Activated effector memory CD4-positive, alpha-beta T cell treated with Interleukin-2 at 50 U/mL for 16 hours (primary cell): ENCODE measurements around the gene BNC2.

ENCODE experiments used
- DNase-seq: peaks from one replicate; pipeline ENCODE4 v3.0.0-alpha.2; 2020

The BNC2 gene

DNA sequence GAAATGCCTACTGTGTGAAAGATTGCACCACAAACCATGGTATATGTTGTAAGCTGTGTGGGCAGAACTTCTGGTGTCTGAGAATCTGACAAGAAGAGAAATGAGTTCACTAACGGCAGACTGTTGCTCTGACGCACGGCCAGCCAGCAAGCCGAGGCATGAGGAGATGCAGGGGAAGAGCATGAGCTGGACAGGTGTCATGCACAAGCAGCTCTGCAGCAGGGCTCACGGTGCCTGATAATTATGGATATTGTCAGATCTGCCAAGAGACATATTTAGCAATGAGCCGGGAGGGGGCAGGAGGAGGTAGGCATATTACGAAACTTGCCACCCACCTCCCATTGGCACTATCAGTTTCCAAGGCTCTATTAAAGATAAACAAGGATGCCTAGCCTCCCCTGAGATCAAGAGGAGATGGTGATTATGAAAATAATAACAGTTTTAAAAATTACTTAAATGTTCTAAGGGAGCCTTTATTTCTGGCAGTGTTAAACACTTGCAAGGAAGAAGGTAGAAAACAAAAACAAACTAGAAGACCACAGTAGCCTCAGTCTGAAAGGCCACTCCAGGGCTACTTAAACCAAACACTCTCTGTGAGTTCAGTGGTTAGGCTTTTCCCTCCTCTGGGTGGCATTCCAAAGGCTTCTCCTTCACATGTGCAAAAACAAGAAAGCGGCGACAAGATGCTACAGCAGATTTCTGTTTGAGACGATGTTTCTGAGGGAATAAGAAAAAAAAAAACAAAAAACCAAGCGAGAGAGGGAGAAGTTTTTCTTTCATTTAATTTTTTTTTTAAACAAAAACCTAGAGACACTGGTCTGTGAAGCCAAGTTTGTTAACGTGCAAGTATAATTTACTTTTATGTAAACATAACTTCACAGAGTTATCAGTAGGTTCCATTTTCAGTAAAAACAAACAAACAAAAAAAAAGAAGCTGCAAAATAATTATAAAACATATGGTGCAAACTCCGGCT is 339.5 kb downstream of the BNC2 start:
- DNase-seq = no peak

DNA sequence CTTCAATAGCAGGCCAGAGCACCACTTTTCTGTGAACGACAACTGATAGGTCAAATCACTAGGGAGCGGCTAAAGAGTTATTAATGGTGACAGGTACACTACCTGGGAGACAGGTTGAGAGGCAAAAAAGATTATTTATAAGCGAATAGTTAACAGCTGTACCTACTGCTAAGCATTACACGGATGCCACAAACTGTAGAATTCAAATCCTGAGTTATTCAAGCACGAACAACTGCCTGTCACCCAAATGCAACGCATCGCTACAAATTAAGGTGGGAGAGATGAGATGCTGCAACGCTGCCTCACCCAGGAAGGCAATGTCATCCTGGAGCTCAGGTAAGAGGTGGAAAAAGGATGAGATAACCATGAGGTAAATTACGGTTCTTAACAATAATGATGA is 342.9 kb downstream of the BNC2 start:
- no peak for DNase-seq

DNA sequence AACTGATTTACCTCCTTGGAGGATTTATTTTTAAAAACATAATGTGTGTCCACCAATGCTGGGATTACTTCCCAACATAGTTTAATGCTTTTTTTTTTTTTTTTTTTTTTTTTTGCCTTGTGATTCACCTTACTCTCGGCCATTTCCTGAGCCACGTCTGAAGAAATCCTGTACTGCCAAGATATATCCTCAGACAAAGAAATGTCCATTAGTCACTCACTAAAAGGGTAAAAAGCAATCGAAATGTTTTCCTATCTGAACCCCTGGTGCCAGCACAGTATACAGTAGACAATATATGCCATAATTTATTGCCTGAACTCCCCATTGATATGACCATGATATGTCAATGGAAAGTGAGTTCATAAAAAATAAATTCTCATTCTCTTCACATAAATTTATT is 344.1 kb downstream of the BNC2 start:
- DNase-seq = no peak

DNA sequence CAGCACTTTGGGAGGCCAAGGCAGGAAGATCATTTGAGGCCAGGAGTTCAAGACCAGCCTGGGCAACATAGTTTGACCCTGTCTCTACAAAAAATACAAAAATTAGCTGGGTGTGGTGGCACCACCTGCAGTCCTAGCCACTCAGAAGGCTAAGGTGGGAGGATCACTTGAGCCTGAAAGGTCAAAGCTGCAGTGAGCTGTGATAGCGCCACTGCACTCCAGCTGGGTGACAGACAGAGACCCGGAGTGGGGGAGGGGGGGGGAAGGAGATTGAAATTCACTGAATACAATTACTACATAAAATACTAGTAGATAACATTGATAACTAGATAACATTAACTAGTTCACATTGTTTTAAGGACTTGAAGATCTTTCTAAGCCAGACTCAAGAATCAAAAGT is 345.6 kb downstream of the BNC2 start:
- no peak for DNase-seq

DNA sequence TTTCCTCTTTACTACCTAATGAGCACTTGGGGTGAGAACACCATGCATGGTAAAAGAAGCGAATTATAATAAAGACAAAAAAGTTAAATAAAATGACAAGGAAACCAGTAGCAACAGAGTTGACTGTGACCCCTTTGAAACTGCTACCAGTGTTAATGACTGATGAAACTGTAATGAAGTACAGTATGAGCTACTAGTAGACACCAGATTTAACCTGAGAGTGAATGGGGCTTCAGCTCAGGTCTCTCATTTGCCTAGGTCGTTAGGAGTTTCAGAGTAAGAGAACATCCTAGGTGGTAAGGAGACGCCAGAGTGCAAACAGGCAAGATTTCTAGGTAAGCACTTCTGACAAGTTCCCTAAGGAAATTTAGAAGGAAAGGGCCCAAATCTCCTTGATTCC is 346.4 kb downstream of the BNC2 start:
- DNase-seq = no peak

DNA sequence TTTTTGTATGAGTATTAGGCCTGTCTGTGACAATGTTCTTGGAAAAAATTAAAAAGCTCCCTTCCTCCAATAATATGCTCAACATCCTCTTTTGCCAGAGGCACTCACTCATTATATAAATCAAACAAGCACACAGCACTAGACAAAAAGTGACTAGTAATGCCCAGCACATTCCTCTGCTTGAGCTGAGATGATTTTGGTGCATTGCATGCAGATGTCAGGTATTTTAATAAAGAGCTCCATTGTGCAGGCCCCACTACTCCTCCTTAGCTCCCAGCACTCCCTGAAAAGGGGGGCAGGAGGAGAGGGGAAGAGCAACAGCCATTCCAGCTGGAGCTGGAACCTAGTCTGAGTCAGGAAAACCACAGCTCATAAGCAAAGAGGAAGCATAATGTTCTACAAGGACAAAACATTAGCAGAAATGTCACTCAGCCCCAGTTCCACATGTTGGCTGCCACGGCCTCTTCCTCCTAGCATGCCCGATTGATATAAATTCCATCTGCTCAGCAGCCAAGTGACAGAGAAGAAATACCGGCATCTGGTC is 348.5 kb downstream of the BNC2 start:
- no peak for DNase-seq

DNA sequence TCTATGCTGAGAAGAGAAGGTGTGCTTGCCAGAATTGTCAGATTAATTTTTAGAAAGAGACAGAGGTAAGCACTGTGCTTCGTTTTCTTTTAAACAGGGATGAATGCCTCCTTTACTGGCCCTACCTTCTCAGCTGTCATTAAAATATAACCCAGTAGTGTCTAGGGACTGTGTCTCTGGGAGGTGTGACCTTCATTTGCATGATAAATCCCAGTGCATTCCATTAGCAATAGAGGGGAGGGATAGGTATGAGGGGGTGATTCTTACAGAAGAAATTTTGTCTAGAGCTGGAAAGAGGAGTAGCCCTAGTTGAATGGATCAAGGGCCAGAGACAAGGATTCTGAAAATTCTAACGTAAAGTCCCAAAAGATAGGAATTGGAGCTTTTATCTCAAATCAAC is 351.5 kb downstream of the BNC2 start:
- no peak for DNase-seq

DNA sequence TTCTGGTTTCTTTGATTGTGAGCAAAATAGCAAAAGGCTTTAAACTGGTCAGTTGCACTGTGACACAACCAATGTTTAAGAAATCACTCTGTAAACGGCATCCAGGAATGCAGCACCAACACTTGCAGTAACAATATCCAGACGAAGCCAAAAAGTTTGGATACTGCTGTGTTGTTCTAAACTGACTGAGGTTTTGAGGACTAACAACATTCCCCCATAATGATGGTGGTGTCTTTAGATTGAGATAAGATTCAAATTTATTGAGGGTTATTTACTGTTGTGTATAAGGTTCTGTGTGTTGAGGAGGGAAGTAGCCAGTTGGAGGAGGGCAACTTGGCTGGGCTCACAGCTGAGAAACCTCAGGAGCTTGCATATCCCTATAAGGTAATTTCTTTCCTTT is 353.6 kb downstream of the BNC2 start:
- DNase-seq = no peak

DNA sequence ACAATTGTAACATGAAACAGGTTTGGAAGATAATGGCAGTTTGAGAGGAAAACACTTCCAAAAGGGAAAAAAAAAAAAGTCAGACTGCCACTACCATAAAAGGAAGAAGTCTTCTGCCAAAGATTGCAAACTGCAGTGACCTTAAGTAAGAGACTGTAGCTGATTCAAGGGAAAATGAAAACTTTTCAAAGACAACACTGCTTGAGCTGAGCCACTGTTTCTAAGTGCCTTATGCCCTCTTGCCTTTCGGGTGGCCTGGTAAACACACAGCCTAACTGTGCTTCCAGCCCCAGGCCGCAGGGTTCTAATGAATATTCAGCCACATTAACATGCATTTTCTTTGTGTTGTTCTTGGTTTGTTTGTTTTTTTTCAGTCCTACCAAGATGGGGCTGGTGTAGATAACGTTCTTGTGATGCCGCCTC is 354.6 kb downstream of the BNC2 start:
- no peak for DNase-seq

DNA sequence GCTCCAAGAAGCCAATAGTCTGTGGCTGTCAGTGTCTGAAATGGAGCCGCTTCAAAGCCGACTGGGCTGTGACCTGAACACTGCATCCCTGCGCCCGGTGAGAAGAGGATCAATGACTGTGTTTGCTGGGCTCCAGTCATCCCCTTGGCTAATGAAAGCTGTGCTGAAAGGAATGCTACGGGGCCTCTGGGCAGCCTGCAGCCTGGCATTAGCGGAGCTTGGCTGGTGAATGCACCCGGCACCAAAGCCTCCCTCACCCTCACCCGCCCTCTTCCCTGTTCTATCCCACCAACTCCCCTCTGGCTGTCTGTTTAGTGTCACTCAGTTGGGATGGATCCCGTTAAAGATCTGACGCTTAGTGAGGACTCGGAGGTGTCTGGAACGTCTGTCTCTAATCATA is 355.3 kb downstream of the BNC2 start:
- no peak for DNase-seq

DNA sequence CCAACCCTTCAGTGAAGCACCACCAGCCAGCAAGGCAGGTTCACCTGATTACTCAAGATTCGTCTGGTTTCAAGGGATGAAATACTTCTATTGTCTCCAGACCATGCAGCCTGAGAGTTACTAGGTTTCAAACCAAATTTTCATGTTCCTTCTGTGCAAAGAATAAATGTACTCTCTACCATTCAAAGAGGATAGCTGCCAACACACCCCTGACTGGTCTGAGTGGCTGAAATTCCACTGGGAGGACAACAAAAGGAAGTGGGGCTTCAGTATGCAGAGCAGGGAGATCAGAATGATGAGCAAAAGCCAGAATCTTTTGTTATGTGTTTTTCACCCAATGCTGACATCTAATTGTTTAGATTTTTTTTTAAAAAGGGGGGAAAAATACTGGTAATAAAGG is 356.3 kb downstream of the BNC2 start:
- DNase-seq = no peak

DNA sequence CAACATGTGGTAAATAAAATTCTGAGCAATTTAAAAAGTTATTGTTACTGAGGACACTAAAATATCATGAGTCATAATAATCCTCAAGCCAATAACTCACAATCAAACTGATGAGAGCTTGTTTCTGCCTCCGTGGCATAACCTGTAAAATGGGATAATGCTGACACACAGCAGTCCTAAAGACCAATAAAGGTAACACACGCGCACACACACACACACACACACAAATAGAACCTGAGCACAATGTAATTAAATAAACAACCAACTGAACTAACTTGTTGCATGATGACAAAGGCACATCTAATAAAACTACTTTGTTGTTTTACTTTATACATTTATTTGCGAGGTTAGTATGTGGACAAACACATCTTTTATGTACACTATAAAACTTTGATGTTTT is 358.2 kb downstream of the BNC2 start:
- DNase-seq = no peak

DNA sequence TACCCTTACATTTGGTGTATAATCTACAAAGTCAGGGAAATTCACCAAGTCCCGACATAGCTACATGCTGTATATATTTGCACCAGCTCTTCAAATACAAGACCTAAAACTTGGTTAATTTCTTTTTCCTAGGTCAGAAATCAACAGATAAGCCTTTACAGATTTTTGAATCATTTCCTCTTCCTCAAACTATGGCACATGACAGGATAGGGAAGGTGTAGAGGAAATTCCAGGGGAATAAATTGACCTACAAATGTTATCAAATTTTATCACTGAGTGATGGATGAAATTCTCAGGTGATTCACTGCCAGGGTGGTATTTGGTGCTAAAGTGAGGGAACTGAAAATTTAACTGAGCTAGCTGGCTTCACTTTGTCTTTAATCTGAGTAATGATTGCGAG is 360.0 kb downstream of the BNC2 start:
- DNase-seq = no peak

DNA sequence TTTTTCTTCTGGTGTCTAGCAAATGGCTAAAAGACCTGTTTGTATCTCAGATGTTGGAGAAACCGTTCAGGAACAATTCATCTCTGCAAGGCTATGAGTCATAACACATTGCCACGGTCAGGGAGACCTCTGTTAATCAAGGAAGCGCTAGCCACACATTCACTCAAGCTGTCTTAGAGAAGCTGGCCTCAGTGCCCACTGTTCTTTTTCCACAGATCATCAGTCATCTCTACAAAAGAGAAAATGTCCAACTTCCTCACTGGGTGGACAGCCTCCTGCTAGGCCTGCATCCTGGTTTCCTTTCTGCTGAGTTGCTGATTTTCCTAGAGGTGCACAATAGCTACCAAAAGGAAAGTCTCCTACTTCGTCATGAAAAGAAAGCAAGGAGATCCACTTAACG is 360.5 kb downstream of the BNC2 start:
- DNase-seq = no peak

DNA sequence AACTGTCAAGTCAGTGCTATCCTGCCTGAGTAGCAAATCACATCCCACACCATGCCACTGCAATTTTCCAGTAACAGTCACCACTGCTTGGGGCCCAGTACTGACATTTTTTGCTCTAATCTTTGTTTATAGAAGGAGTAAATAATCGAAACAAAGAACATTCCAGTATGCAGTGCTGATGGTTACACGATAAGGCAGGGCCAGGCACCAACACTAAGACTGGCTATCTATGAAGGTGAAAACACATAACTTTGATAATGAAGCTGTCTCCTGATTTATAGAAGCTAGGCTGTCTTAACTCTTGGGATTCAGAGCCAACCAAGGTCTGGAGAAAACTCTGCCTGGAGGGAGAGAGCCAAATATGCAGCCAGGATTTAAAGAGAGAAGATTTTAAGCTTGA is 365.3 kb downstream of the BNC2 start:
- DNase-seq = no peak

DNA sequence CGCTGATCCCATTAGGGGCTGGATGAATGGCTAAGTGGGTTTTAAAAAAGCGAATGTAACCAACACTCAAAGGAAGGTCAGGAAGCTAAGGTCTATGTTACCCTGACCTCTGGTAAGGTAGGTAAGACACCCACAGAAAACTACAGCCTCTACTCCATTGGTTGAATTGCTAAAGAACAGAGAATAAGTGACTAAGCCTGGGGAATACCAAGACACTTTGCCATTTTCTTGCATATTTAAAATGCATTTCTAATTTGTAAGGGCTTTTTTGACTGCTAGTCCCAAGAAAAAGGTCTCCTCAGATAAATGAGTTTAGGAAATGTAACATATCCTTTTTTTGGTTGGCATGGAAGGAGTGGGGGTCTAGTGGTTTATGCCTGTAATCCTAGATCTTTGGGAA is 368.7 kb downstream of the BNC2 start:
- DNase-seq = no peak

DNA sequence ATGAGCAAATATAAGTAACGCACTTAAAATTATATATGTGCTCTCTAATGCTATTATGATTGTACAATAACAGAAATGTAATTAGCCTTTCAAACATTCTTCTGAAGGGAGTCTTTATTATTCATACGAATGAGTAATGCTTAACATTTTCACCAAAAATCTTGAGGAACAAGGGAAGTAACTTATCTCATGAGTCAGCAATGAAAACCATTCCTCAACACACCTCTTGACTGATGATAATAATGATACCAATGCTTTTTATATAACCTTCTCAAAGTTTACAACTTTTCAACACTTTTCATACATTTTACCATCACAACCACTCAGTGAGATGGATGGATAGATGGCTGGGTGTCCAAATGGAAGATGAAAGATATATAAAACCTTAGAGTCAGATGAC is 369.3 kb downstream of the BNC2 start:
- no peak for DNase-seq

DNA sequence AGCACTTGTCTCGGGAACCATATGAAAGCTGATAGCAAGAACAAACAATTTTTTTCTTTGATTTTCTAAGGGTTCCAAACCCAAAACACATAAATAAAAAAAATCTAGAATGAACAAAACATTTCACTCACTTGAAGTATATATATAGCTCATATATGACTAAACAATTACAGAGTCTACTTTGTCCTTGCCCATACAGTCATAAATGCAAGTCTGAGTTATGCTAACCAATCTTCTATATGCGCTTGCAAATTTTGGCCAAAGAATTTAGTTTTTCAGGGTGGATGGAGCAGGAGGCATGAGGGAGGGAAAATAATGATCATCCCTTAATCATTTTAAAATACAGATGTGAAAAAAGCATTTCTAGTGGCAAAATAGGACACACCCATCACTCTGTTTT is 370.1 kb downstream of the BNC2 start:
- no peak for DNase-seq

DNA sequence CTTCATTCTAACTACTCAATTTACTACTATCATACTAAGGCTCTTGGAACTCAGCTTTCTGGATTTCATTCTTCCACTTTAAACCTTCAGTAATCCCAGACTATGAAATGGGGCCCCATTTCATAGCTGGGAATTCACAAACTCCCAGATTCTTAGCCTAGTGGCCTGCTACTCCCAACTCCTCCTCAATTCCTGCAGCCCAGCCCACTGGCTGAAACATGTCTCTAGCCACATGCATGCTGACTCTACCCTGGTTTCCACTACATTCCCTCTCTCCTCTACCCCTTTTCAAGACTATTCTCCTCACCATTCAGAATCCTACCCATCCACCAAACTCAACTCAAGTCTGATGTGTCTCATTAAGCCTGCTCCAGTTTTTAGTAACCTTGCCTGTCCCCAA is 370.6 kb downstream of the BNC2 start:
- DNase-seq = no peak

DNA sequence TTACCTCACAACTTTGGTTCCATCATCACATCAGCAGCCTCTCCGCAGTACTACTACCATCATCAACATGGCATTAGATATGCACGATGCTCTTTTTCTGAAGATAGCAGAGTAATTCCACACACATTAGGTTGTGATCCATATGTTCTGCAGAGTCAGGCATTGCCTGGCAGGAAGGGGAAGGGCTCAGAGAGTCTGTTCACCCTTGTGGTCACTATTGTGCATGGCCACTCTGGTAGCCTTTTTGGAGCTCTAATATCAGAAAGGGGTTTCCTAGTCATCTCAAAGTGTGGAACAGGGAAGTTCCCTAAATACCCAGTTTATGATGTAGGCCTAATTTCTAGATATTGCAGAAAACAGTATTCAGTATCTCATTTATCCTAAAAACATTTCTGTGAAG is 373.6 kb downstream of the BNC2 start:
- no peak for DNase-seq

DNA sequence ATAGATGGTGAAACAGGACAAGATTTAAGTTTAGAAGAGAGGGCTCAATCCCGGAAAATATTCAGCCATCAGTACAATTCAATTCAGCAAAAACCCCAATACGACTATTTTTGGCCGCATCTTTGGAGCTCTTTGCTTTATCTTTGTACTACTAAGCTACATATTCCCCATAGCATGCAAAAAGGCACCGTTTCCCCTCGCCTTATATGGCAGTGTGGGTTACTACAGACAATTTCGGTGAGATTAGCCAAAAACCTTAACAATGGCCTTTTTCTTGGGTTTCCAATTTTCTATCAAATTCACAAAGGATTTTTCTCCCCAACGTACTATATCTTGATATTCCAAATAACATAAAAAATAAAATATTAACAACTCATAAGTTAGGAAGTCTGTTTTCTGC is 382.6 kb downstream of the BNC2 start:
- DNase-seq = no peak

DNA sequence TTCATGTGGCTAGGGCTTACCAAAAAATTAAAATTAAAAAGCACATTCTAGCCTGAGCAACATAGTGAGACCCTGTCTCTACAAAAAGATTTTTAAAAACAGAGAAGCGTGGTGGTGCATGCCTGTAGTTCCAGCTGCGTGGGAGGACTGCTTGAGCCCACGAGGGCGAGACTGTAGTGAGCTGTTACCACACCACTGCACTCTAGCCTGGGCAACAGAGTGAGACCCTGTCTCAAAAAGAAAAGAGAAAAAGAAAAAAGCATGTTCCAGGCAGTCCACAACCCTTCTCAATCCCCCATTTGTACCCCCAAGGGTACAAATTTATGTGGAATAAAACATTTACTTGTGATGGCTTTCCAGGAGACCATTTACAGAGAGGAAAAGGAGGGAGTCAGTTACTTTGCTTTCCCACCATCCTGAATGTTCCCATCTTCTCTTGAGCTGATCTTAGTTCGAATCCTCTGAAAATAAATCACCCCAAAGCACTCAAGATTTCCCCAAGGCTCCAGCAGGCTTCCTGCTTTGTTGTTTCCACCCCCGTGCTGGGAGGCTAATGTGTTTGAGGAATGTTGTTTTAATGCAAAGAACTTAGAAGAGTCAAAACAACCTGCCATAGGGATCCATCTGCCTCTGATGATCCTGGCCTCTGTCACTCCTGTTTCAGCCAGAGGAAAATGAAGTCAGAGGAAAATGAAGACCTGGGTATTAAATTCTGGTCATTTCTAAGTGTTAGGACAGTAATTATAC is 384.7 kb downstream of the BNC2 start:
- DNase-seq = no peak

DNA sequence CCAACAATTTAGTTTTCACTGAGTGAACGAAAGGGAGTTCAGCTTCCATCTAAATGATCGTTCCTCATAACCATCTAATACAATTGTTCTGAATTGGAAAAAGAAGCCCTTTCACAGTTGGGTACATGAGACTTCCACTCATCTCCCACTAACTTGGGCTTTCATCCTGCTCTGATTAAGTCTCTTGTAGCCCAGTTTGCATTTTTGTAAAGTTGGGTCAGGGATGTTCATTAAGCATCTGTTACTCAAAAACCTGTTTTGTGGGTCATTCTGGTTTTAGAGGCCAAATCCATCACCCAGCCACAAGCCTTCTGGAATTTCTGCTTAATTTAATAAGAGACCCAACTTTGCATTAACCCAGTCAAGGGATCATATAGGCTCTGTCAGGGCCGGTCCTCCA is 385.3 kb downstream of the BNC2 start:
- DNase-seq = no peak

DNA sequence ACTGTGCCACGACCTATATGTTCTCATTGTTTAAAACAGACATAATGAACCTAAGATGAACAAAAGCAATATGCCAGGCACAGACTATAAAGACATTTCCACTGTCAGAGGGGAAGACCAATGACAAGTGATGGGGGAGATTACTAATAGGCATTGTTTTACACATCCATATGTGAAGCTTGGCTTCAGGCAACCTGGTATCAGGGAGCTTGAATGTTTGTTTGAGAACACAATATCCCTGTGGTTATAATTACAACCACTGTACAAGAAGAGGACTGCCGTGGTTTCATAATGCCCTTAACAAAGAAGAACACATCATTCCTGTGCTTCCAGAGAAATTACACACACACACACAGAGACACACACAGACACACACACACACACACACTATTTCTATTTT is 385.7 kb downstream of the BNC2 start:
- DNase-seq = no peak
